Activated gamma-delta T cell treated with anti-CD3 and anti-CD28 coated beads, Interleukin-2, amount 50 U/mL, for 16 hours (primary cell): Measurements from ENCODE around the gene NDUFV1.
"Not testable (repeated sequence)": the region's sequence is repeated elsewhere in the genome, so short reads cannot be mapped to it uniquely, and the experiment has no call there.

Experiments used
- DNase-seq: peaks from one replicate; pipeline ENCODE4 v3.0.0-alpha.2; 2020; ENCODE audit warnings: low read depth

NDUFV1 gene

DNA sequence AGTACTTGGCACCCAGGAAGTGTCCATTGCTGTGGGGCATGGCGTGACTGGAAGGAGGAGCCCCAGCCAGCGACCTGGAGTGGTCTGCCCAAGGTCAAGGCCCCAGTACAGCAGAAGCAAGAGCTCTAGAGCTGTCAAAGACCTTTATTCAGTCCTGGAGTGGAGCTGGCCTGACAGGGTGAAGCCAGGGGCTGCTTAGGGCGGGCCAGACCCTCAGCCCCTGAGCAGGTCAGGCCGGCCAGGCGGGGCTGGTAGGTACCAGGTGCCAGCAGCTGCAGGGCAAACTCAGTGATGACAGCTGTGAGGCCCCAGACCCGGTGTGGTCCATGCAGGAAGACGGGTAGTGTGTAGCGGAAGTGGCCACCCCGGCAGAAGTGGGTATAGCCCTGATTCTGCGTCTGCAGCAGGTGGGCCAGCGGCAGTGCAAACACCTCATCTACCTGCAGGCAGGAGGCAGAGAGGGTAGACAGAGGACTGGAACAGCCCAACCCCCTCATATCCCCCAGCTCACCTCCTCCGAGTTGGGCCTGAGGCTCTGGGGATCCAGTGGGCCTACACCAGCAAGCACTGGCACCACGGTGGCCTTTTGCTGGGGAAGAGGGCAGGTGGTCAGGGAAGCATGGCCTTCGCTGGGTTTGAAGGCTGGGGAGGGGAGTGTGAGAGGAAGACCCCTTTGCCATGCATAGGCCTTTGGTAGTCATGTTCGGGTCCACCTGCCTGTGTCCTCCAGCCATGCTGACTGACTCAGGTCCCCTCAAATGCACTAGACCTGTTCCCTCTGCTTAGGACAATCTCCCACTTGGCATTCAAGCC is 21.3 kb downstream of the NDUFV1 start:
- DNase-seq: no peak

DNA sequence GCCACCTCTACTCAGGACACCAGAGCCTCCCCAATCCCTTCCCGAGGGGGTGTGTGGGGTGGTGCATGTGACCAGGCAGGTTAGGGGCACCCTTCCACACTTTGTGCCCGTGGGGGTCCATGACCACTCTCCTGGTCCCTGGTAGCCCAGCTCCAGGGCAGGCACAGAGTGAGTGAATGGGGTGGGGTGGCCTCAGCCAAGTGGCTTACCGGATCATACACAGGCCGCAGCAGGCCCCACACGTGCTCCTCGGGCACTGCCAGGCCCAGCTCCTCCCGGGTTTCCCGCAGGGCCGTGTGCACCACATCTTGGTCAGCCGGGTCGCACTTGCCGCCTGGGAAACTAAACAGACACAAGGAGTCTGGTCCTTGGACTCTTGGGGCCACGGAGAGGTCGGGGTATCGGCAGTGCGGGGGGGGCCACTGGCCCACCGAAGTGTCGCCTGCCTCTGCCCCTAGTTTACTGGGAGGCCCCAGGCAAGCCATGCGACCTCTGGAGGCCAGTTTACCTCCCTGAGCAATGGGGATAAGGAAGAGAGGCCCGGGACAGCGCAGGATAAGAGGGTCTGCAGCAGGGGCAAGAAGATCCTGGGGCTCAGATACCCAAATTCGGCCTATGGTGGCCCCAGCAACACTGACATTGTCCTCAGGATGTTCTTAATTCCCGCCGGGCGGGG is 22.1 kb downstream of the NDUFV1 start:
- no peak for DNase-seq

DNA sequence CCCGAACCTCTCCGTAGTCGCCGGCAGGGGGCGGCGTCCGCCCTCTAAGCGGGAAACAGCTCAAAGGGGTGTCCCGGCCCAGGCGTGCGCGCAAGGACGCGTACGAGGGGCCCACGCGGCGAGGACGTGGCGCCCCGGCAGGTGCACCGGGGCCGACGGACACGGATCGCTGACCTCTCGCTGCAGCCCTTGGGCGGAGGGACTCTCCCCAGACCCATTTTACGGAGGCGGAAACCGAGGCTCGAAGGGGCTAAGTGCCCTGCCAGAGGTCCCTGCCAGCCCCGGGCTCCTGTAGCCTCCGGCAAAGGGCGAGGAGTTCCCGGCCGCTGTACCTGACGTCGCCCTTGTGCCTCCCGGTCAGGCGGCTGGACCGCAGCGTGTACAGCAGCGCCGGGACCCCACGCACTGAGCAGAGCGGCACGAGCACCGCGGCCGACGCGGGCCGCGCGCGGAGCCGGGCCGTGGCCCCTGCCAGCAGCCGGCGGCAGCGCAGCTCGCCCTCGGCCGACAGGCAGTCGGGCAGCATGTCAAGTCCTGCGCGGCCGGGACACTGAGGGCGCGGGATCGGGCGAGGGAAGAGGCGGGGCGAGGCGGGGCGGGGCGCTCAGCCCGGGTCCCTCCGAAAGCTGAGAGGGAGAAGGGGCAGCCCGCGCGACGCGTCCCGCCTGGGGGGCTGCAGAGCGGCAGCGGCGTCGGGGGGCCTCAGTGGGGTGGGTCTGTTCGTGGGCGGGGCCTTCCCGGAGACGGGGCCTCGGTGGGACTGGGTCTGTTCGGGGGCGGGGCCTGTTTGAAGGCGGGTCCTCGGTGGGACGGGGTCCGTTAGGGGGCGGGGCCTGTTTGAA is 22.9 kb downstream of the NDUFV1 start, which contains the start of gene NUDT8:
Gene NUDT8 (minus strand): TSS at position 552 of the 842 bp plus-strand sequence. CDS start 26 bp downstream, at position 526.
- peak; percentile 84 for DNase-seq

DNA sequence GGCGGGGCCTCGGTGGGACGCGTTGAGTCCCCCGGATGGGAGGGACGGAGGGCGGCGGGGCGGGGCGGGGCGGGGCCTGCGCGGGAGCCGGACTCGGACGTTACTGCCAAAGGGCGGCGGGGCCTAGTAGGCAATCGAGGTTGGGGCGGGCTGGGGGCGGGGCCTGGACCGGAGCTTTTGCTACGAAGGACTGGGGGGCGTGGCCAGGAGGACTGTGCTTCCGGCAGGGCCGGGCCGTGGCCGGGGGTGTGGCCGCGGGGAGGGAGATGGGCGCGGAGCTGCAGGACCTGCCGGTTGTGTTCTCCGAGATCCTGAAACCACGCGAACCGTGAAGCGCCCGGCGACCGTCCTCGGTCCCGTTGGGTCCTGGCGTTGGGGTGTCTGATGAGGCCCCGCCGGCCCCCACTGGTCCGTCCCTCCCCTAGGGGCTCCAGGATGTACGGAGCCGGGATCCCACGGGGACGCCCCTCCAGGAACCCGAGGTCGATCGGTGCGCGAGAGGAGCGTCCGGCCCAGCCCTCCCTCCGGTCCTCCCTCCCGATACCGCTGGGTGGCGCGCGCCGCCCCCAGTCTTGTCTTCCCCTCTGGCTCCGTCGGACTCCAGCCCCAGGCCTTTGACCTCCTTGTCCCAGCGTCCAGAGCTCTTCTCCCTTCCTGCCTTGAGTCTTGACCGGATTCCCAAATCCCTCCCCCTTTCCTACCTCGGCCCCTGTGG is 23.6 kb downstream of the NDUFV1 start:
- peak; percentile 87 for DNase-seq

DNA sequence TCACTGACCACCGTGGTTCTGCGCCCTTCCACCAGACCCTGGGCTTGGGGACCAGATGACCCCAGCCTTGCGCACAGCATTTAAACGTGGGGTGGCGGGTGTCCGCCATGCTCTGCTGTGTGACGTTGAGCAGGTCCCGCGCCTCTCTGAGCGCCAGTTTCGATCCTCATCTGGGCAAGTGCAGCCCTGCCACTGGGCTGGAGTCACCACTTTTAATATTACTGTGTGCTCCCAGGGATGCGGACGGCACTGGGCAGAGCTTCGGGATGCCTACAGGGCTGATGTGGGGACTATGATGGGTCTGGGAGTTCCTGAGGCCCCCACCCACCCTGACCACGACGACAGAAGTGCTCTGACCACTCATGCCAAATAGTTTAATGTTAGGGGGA is 24.2 kb downstream of the NDUFV1 start:
- no peak for DNase-seq

DNA sequence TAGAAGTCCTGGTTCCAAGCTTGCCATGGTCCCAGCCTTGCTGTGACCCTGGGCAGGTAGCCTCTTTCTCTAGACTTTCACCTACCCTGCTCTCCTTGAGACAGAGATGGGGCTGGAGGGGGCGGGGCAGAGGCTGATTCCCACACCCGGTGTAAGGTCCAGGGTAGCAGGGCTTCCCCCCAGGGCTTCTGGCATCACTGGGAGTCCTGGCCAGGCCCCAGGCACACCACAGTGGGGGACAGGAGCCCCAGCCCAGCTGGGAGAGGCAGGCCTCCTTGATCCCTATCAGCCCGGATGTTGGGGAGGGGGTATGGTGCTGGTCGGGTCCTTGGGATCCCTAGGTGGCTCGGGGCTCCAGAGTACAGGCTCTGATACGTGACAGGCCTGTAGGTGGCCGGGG is 24.7 kb downstream of the NDUFV1 start:
- no peak for DNase-seq

DNA sequence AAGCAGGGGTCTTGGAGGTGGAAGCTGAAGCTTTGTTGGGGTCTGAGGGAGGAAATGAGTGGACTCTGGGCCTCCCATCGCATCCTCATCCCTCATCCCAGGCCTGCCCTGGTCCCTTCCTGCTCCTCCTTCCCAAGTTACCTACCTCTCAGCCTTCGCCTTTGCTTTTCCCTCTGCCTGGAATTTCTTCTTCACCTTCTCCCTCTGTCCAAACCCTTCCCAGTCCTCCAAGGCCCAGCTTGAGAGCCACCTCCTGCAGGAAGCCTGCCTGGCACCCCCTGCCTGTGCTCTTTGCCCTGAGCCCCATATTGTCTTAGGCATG is 25.1 kb downstream of the NDUFV1 start:
- DNase-seq: no peak

DNA sequence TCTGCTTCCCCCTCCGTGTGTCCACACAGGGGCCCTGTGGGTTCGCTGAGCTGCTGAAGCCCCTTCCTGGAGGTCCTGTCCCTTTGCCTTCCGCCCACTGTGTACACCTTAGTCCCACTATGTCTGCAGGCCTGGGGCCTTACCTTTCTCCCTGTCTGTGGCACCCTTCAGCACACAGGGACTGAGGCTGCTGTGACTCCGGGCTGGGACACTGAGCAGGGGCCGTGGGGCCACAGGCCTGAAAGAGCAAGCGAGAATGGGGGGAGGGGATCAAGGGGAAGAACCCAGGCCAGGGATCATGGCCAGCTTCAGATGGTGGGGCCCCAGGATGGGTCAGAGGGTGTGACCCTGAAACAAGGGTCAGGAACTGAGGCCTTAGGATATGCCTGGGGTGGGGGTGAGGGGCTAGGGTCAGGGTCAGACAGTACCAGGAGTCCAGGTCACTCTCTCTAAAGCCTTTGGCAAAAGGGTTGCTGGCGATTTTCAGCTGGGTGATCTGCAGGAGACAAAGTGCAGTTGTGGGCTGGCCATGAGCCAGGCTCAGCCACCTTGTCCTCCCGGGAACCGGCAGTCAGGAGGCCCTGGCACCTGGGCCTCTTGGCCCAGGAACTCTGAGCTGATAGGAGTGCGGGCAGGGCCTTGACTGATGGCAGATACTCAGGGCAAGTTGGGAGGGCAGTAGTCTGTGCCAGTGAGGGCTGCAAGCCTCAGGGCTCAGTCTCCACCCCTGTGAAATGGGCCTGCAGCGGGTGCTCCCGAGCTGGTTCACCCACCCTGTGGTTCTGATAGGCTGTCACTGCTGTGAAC is 25.6 kb downstream of the NDUFV1 start:
- no peak for DNase-seq

DNA sequence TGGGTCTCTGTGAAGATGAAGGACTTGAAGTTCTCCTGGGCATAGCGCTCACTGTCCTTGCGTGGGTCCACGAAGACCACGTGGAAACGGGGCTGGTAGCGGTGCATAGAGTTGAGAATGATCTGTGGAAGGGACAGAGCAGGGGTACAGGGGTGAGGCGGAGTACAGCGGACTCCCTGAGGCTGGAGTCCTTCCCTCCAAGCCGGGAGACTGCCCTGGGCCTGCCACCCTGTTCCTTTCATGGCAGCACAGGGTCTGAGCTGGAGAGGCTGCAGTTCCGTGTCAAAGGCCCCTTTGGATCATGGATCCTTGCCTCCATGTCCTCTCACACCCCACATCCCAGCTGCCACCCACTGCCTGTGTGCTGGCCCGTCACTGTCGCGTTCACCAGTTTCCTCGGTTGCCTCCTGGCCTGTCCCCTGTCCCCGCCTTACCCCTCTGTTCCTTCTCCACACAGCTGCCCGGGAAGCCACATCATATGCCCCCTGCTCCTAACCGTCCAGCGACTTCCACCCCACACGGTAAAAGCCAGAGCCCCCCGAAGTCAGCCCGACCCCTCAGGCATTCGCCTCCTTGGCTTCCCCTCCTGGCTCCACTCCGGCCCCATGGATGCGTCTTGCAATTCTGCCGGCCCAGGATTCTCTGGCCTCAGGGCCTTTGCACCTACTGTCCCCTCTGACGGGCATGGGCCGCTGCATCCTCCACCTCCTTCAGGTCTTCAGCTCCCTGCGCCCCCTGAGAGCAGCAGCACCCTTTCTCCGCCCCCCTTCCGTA is 26.4 kb downstream of the NDUFV1 start:
- no peak for DNase-seq

DNA sequence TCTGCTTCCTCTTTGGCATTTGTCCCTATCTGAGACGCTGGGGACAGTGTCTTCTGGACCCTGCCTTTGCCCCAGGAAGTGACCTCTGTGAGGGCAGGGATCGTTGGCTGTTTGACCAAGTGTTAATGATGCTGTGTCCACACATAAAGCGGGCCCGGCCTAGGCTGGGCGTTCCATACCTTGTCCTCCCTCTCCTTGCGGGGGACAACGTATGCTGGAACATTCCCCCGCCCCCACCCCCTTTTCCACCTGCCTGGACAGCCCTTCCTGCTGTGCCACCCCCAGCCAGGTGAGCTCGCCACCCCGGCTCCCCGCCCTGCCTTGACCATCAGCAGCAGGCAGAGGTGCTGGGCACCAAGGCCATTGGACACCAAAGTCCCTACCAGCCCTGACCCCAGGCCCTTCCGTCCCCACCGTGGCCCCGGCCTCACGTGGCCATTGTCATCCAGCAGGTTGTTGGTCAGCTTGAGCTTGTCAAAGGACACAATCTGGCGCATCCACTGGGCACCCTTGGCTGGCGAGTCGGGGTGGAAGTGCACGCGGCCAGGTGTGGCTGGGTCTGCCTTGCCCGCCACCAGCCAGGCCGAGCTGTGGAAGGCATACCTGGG is 27.1 kb downstream of the NDUFV1 start:
- DNase-seq: no peak

DNA sequence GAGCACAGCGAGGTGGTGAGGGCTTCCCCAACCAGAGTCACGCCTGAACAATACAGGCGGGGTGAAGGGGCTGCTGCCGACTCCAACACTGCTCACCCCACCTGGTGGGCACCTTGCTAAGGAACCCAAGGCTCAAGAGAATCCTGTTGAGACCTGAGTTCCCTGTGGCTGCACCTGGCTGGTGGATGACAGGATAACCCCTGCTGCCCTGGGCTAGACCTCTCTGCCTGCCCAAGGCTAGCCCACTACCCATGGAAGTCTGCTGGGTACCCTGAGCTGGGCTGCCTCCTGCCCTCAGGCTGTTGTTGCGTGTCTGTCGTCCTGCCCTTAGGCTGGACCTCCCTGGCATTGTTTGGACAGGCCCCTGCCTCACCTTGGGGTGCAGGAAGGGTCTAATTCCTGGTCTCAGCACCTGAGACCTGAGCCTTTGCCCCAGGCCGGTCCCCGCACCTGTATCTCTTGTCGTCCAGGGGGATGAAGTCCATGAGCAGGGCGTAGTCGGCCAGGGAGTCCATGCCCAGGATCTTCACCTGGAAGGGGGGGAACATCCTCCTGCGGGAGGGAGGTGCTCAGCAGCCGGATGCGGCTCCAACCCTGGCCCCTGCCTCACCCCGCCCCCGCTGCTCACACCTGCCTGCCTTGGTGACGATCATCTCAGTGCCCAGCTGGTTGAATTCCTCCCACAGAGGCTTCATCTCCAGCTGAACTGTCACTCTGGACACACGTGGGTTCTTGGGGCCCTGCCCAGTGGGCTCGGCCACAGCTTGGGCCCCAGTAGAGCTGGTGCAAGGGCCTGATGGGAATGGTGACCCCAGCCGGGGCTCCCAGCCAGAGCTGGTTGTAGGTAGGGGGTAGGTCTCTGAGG is 27.9 kb downstream of the NDUFV1 start:
- no peak for DNase-seq

DNA sequence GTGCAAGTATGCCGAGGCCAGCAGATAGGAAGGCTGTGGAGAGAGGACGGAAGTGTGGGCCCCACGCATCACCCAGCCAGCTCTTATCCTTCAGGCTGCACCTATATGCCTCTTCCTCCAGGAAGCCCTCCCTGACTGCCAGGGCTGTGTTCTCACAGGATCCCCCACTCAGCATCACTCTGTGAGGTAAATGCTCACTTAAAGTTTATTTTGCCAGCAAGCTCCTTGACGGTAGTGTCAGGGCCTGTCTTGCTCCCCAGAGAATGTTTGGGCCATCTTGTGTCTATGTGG is 28.4 kb downstream of the NDUFV1 start:
- DNase-seq: no peak

DNA sequence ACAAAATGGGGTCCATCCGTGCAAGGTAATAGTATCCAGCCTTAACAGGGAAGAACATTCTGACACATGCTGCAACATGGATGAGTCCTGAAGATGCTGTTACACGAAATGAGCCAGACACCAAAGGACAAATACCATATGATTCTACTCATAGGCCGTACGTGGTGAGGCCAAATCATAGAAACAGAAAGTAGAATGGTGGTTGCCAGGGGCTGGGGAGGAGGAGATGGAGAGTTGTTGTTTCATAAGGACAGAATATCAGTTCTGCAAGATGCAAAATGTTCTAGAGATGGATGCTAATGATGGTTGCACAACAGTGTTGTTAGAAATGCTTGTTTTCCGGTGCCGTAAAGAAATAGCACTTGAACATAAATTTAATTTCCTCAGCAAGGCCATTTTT is 30.2 kb downstream of the NDUFV1 start:
- DNase-seq: no peak

DNA sequence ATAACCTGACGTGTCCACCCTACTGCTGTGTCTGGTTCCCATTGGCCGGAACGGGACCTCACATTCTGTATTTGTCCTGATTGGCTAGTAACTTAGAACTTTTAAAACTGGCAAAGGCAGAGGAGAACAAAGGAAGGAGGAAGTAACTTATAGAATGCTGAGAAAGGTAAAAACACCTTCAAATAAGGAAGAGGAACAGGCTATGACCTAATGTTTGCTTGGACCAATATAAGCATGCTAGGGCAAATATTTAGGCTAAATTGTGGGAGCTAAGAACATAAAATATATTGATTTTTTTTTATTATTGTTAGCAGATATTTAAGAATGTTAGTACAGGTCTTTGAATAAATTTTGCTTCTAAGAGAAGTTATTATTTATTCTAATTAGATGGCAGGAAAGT is 30.7 kb downstream of the NDUFV1 start:
- DNase-seq: not testable (repeated sequence)

DNA sequence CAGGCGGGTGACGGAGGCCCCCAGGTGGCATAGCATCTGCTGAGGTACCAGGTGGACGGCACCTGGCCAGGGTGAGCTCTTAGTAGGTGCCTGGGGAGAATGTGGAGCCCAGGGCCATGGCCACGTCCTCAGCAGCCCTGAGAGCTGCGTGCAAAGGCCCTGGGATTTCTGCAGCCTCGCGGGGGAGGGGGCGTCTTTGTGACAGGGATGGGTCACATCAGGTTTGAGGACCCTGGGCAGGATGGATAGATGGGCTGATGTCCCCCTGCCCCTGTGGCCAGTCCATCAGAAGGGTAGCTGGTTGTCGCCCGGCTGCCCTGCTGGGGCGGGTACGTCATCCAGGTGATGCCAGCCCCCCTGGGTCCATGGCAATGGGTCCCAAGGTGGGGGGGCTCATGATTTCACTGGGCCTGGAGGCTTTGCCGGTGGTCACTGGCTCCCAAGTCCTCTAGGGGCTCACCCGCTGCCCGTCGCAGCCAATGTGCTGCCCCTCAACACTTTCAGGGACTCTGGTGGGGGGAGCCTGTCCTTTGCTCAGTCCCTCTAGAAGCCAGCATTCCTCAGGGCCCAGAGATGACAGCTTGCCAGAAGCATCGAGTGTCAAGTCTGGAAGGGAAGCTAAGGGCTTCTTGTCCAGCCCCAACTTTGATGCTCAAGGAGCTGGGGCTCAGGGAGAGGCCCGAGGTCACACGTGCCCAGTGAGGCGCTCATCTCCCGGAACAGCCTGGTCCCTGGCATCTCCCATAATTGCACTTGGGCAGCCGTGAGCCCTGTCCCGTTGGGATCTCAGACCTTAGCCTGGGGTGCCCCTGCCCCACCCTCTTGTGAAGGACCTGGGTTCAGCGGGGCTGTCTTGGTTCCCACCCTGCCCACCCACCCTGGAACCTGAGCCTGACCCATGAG is 32.0 kb downstream of the NDUFV1 start:
- DNase-seq: no peak

DNA sequence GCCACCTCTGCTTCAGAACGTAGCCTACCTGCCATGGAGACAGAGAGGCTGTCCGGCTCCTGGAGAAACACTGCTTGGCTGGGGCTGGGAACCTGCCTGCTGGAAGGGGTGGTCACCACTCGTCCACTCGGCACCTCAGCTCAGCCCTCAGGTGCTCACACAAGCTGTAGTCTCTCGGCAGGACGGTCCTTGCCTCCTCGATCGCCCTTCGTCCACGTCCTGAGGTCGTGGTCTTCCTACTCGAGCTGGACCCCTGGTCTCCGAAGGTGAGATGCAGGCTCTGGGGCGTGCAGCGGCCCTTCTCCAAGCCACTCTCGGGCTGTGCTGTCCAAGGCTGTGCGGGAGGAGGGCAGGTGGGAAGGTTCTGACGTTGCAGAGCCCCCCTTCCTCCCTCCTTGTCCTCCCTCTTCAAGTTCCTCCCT is 32.7 kb downstream of the NDUFV1 start, which contains the start of gene TBX10:
Gene TBX10 (minus strand): TSS at position 326 of the 422 bp plus-strand sequence. CDS start 291 bp downstream, at position 35.
- no peak for DNase-seq

DNA sequence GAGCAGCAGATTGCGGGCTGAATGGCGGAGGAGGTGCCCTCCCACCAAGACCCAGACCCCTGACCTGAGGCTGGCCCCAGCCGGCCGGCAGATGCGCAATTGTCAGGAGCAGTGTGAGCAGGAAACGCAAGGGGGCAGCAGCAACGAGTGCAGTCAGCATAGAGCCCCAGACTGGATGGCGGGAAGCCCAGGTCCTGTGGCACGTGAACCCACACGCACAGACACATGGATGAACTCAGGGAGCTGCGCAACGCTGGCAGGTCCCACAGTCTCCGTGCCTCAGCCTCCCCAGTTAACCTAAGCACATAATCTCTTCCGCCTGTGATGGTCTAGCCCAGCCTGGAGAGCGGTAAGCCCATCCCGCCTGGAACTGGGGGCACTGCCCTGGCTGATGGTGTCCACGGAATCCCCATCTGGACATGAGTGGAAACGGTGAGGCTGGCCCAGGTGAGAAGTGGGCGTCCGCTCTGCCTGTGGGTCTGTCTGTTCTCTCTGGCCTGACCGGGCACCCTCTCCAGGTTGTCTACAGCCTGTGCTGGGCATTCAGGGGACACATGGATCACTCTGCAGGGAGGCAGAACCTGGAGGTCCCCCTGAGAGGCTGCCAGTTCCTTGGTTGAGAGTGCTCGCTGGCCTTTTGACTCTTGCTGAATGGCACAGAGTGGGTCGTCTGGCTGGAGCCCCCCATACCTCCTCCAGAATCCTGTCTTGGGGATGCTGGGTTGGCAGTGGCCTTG is 33.5 kb downstream of the NDUFV1 start:
- DNase-seq: peak; percentile 41
